OCI-LY7 (cell line): ENCODE measurements around the gene FBN1. TPM values are rescaled to one million over a fixed set of nuclear protein-coding genes. Genes with fewer than 3 reads are reported as not detected.

Experiments
- BruUV-seq: library from RNA; stranded (reverse); fragments of 400-500 nt; replicated peaks from 2 replicates; lab custom pipeline; 2021; lab: Mats Ljungman, UMichigan
- CTCF ChIA-PET: fragments of 300-600 bp; sonication (Branson Sonifier 250); formaldehyde crosslinking; loops from one replicate; lab custom pipeline; 2022; ENCODE audit warnings: antibody characterized with exemption; ENCODE audit not compliant: unreplicated experiment; lab: Charles Lee
- POLR2A ChIA-PET: fragments of 300-600 bp; sonication (Branson Sonifier 250); formaldehyde crosslinking; loops from one replicate; lab custom pipeline; 2022; ENCODE audit warnings: antibody characterized with exemption; lab: Charles Lee
- DNase-seq: peaks from one replicate; pipeline ENCODE4 v3.0.0-alpha.2; 2015; ENCODE audit warnings: low spot score
- H2AFZ ChIP-seq: fragments of 200-600 bp; sonication (generic), shearing (Covaris generic); 2 replicates; pipeline ENCODE4 v1.6.1; 2014; ENCODE audit warnings: mild to moderate bottlenecking, antibody characterized with exemption, low read length, moderate library complexity
- H3K27ac ChIP-seq: fragments of 200-600 bp; sonication (generic); 2 replicates; pipeline ENCODE4 v1.5.1; 2014; ENCODE audit warnings: mixed run types, low read depth, mild to moderate bottlenecking, moderate library complexity, low read length, inconsistent platforms; ENCODE audit not compliant: poor library complexity, severe bottlenecking
- H3K36me3 ChIP-seq: fragments of 200-600 bp; sonication (generic); 2 replicates; pipeline ENCODE4 v1.6.1; 2014; ENCODE audit warnings: mild to moderate bottlenecking, antibody characterized with exemption, low read length, moderate library complexity, mixed read lengths; ENCODE audit not compliant: insufficient read depth
- H3K4me1 ChIP-seq: fragments of 200-600 bp; sonication (generic); 2 replicates; pipeline ENCODE4 v1.5.1; 2014; ENCODE audit warnings: mild to moderate bottlenecking, low read length; ENCODE audit not compliant: insufficient read depth, poor library complexity, severe bottlenecking
- H3K4me2 ChIP-seq: fragments of 200-600 bp; sonication (generic); 2 replicates; pipeline ENCODE4 v1.6.1; 2014; ENCODE audit warnings: mild to moderate bottlenecking, low read length
- H3K4me3 ChIP-seq: fragments of 200-600 bp; sonication (generic); 2 replicates; pipeline ENCODE4 v1.5.1; 2014; ENCODE audit warnings: mild to moderate bottlenecking, low read depth, low read length; ENCODE audit not compliant: poor library complexity, severe bottlenecking
- H3K79me2 ChIP-seq: fragments of 200-600 bp; sonication (generic); 2 replicates; pipeline ENCODE4 v1.6.1; 2016; ENCODE audit warnings: low read depth, mild to moderate bottlenecking, low read length, moderate library complexity, mixed read lengths; ENCODE audit not compliant: insufficient read depth
- H3K9me2 ChIP-seq: fragments of 200-600 bp; sonication (generic); 2 replicates; pipeline ENCODE4 v1.6.1; 2016; ENCODE audit warnings: mild to moderate bottlenecking, low read length, mixed read lengths; ENCODE audit not compliant: insufficient read depth
- H3K9me3 ChIP-seq: fragments of 200-600 bp; sonication (generic); 2 replicates; pipeline ENCODE4 v1.6.1; 2014; ENCODE audit warnings: mild to moderate bottlenecking, mixed run types, low read length, mixed read lengths
- H4K20me1 ChIP-seq: fragments of 200-600 bp; sonication (generic); 2 replicates; pipeline ENCODE4 v1.6.1; 2014; ENCODE audit warnings: mild to moderate bottlenecking, antibody characterized with exemption, low read length, moderate library complexity, mixed read lengths; ENCODE audit not compliant: insufficient read depth
- EZH2phosphoT487 ChIP-seq: fragments of 200-600 bp; sonication (generic); IDR thresholded peaks from 2 replicates; pipeline ENCODE4 v1.6.1; 2018; ENCODE audit warnings: low read depth, borderline replicate concordance, mild to moderate bottlenecking, mixed run types, antibody characterized with exemption, low read length, moderate library complexity, mixed read lengths
- intact Hi-C: fragments of 100-400 bp; cut with micrococcal nuclease; formaldehyde crosslinking; loops from one replicate; pipeline ENCODE4 v1.10.0; 2022; ENCODE audit not compliant: unreplicated experiment
- total RNA-seq, 2 experiments: library from RNA; depleted of rRNA in 1 of 2; stranded (reverse); fragments of >200 nt in 1 of 2; shearing (Covaris generic) in 1 of 2; gene quantifications; 2 replicates each; pipeline ENCODE4 v1.2.3, GENCODE V29; 2014 to 2022
- TF ChIP-seq, protein P1 (sequence below): fragments of 200-600 bp; sonication (generic); conservative IDR thresholded peaks from 2 replicates; pipeline ENCODE4 v1.5.1; 2014; ENCODE audit warnings: mild to moderate bottlenecking, antibody characterized with exemption, low read length, moderate library complexity, mixed read lengths

Gene FBN1
- total RNA-seq, 2 experiments from 2014 or later = 0.68 to 1.0 TPM

DNA sequence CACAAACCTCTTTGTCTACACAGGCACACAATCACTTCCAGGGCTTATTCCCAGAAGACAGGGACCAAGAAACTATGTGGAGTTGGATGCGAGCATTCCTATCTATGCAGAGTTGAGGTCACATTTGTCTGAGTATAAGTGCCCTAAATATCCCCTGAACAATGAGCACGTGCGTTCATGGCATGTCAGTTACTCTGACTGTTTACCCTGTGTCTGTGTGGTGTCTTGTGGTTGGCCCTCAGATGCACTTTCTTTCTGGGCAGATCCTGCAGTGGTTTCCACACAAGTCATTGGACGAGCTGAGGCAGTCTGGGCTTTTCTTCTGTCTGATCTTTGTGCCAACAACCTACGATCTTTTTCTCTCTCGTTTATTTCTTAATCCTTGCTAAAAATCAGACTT lies 134.5 kb downstream of the FBN1 start:
- Histone ChIP-seq H2AFZ (no peak overlapping the region), H3K4me1 (no peaks in the 10 kb centered on the region), H3K27ac (no peak overlapping the region), H4K20me1 (no peaks in the 10 kb centered on the region), H3K9me3 (no peaks in the 10 kb centered on the region), H3K4me3 (no peak overlapping the region), H3K9me2 (no peaks in the 10 kb centered on the region), H3K36me3 (no peaks in the 10 kb centered on the region), H3K4me2 (no peak overlapping the region), H3K79me2 (no peaks in the 10 kb centered on the region)
- TF ChIP-seq, protein P1, sequence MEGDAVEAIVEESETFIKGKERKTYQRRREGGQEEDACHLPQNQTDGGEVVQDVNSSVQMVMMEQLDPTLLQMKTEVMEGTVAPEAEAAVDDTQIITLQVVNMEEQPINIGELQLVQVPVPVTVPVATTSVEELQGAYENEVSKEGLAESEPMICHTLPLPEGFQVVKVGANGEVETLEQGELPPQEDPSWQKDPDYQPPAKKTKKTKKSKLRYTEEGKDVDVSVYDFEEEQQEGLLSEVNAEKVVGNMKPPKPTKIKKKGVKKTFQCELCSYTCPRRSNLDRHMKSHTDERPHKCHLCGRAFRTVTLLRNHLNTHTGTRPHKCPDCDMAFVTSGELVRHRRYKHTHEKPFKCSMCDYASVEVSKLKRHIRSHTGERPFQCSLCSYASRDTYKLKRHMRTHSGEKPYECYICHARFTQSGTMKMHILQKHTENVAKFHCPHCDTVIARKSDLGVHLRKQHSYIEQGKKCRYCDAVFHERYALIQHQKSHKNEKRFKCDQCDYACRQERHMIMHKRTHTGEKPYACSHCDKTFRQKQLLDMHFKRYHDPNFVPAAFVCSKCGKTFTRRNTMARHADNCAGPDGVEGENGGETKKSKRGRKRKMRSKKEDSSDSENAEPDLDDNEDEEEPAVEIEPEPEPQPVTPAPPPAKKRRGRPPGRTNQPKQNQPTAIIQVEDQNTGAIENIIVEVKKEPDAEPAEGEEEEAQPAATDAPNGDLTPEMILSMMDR = no peak
- TF ChIP-seq EZH2phosphoT487 = no peak
- intact Hi-C loops = no loop called here
- CTCF ChIA-PET = interaction anchor here (0.6 kb wide), 1 partner anchor 13 kb away, joined by 3 read pairs; no protein-coding TSS in a partner anchor
- DNase-seq = no peak
- POLR2A ChIA-PET = interaction anchor here (0.7 kb wide), 1 partner anchor 108 kb away, joined by 4 read pairs; no protein-coding TSS in a partner anchor
- BruUV-seq = no TSS peak

DNA sequence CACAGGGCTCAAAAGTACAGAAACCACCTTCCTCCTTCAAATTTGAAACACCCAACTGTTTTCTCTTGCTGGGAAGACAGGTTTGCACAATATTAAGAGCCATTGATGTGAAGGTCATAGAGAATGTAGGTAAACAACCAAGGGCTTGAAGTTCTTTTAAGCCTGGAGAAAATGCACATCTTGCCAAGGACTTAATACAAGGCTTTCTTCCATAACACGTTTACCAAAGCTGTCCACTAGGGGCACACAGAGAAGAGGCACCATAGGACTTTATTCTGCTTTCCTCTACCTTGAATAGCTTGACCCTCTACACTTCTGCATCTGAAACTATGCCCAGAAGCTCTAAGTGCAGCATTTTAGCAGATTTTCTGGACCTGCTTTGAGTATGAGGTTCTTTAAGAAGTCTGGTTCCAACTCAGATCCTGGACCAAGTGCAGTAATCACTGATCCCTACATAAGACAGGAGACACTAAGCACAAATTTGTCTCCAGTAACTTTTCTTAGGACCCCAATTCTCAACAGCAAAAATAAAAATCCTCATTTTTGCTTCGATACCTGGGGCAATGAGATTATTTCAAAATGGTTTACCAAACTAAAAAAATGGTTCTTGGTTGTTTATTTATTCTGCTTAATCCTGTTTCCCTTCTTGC lies 138.0 kb downstream of the FBN1 start:
- no peaks in the 10 kb centered on the region for H4K20me1 ChIP-seq
- no TSS peak for BruUV-seq
- DNase-seq = peak; percentile 41
- no peaks in the 10 kb centered on the region for H3K36me3 ChIP-seq
- no peaks in the 10 kb centered on the region for H3K9me2 ChIP-seq
- POLR2A ChIA-PET = interaction anchor here (0.7 kb wide), 1 partner anchor 349 kb away, joined by 3 read pairs; no protein-coding TSS in a partner anchor
- H3K4me1 ChIP-seq = no peaks in the 10 kb centered on the region
- H2AFZ ChIP-seq = no peak overlapping the region
- no peak overlapping the region for H3K4me2 ChIP-seq
- CTCF ChIA-PET = no interaction called here
- no peak overlapping the region for H3K4me3 ChIP-seq
- intact Hi-C loops = no loop called here
- H3K27ac ChIP-seq = no peak overlapping the region
- H3K79me2 ChIP-seq = no peaks in the 10 kb centered on the region
- H3K9me3 ChIP-seq = no peaks in the 10 kb centered on the region
- TF ChIP-seq, protein P1 = peak; percentile 81
- no peak for TF ChIP-seq EZH2phosphoT487

GRCh38 chr15:48505067-48505466 lies 140.4 kb downstream of the FBN1 start:
- Histone ChIP-seq H3K4me1 (no peaks in the 10 kb centered on the region), H3K9me2 (no peaks in the 10 kb centered on the region), H3K27ac (no peak overlapping the region), H3K9me3 (no peaks in the 10 kb centered on the region), H2AFZ (no peak overlapping the region), H3K79me2 (no peaks in the 10 kb centered on the region), H3K4me2 (no peak overlapping the region), H4K20me1 (no peaks in the 10 kb centered on the region), H3K36me3 (no peaks in the 10 kb centered on the region), H3K4me3 (no peak overlapping the region)
- ChIA-PET POLR2A (no interaction called here), CTCF (no interaction called here)
- BruUV-seq = no TSS peak
- intact Hi-C loops = no loop called here
- no peak for TF ChIP-seq EZH2phosphoT487
- no peak for DNase-seq
